K562 (cell line): Measurements from ENCODE around the gene USP48. TPM values are rescaled to one million over a fixed set of nuclear protein-coding genes. Genes with fewer than 3 reads are reported as not detected.

Source experiments
- ATF1 ChIP-seq, 2 experiments: fragments of 450-650 bp in 1 of 2; IDR thresholded peaks; 2 replicates each; pipeline ENCODE4 v1.6.1; 2016; ENCODE audit warnings: missing compliant biosample characterization in 1 of 2, missing genetic modification characterization in 1 of 2
- BRF1 ChIP-seq: IDR thresholded peaks from 3 replicates; pipeline ENCODE4 v1.6.1; 2011; ENCODE audit warnings: borderline replicate concordance, mild to moderate bottlenecking; ENCODE audit not compliant: insufficient read length; ENCODE audit errors: extremely low read depth
- CBFA2T2 ChIP-seq: fragments of 450-650 bp; conservative IDR thresholded peaks from 2 replicates; pipeline ENCODE4 v1.6.1; 2017; ENCODE audit warnings: mild to moderate bottlenecking
- CBFA2T3 ChIP-seq: fragments of 450-650 bp; IDR thresholded peaks from 2 replicates; pipeline ENCODE4 v1.6.1; 2017
- CEBPB ChIP-seq: fragments of 450-650 bp; IDR thresholded peaks from 2 replicates; pipeline ENCODE4 v1.6.1; 2016; ENCODE audit warnings: missing genetic modification characterization, missing compliant biosample characterization
- CLOCK ChIP-seq: fragments of 250-450 bp; sonication (Bioruptor Pico); IDR thresholded peaks from 2 replicates; pipeline ENCODE4 v1.4.0; 2020; ENCODE audit warnings: mild to moderate bottlenecking, moderate library complexity, borderline replicate concordance
- LEF1 ChIP-seq: fragments of 450-650 bp; IDR thresholded peaks from 2 replicates; pipeline ENCODE4 v1.6.1; 2016; ENCODE audit warnings: mild to moderate bottlenecking
- MEF2D ChIP-seq: conservative IDR thresholded peaks from 2 replicates; pipeline ENCODE4 v1.6.1; 2016; ENCODE audit warnings: low read depth, missing genetic modification characterization, missing compliant biosample characterization
- MLLT1 ChIP-seq, 2 experiments: fragments of 450-650 bp; IDR thresholded peaks; 2 replicates each; pipeline ENCODE4 v1.6.1; 2016
- NELFE ChIP-seq: IDR thresholded peaks from 2 replicates; pipeline ENCODE4 v1.6.1; 2011; ENCODE audit warnings: mild to moderate bottlenecking; ENCODE audit not compliant: insufficient read depth, insufficient read length
- OTX1 ChIP-seq: fragments of 450-650 bp; formaldehyde crosslinking; IDR thresholded peaks from 2 replicates; pipeline ENCODE4 v1.4.0; 2022; ENCODE audit warnings: mild to moderate bottlenecking
- PKNOX1 ChIP-seq: fragments of 450-650 bp; IDR thresholded peaks from 2 replicates; pipeline ENCODE4 v1.6.1; 2016
- POLR2B ChIP-seq: fragments of 450-650 bp; IDR thresholded peaks from 2 replicates; pipeline ENCODE4 v1.6.1; 2018; ENCODE audit warnings: low read depth; ENCODE audit not compliant: partially characterized antibody
- PPARD ChIP-seq: fragments of 250-450 bp; sonication (Bioruptor Pico); IDR thresholded peaks from 2 replicates; pipeline ENCODE4 v1.8.0; 2022; ENCODE audit warnings: inconsistent platforms, mild to moderate bottlenecking, moderate library complexity
- SMARCA5 ChIP-seq: fragments of 450-650 bp; IDR thresholded peaks from 2 replicates; pipeline ENCODE4 v1.6.1; 2016
- ZNF184 ChIP-seq: sonication (generic); formaldehyde crosslinking; IDR thresholded peaks from 2 replicates; pipeline ENCODE4 v1.5.0; 2020; ENCODE audit warnings: missing genetic modification reagents
- ZNF316 ChIP-seq: fragments of 450-650 bp; IDR thresholded peaks from 2 replicates; pipeline ENCODE4 v1.6.1; 2016
- ZNF655 ChIP-seq: fragments of 250-450 bp; sonication (Bioruptor Pico); IDR thresholded peaks from 2 replicates; pipeline ENCODE4 v1.5.0; 2021
- ZSCAN29 ChIP-seq: fragments of 450-650 bp; IDR thresholded peaks from 2 replicates; pipeline ENCODE4 v1.6.1; 2017
- polyA plus RNA-seq, 8 experiments: library from polyadenylated mRNA; depleted of rRNA in 4 of 8; stranded (reverse) in 5 of 8; unstranded in 3 of 8; fragments of >200 nt; fragmentation: Nextera tagmentation in 2 of 8; fragmentation: Illumina TruSeq in 1 of 8; extraction: Ambion mirVana in 2 of 8; extraction: Trizol in 1 of 8; gene quantifications; 2 replicates each; pipeline versions ENCODE4 v1.2.1 to v1.2.3, GENCODE V29; 2011 to 2014; ENCODE audit warnings: inconsistent platforms in 1 of 8, missing spikeins in 1 of 8
- total RNA-seq, 7 experiments: library from RNA; depleted of rRNA in 6 of 7; stranded (reverse); fragments of >200 nt in 6 of 7; fragmentation: Illumina TruSeq in 2 of 7; extraction: Trizol in 2 of 7; gene quantifications; 2 replicates each; pipeline versions ENCODE4 v1.2.1 to v1.2.3, GENCODE V29; 2011 to 2021; ENCODE audit warnings: low replicate concordance in 1 of 7
- TF ChIP-seq, protein P1 (sequence below): fragments of 450-650 bp; IDR thresholded peaks from 2 replicates; pipeline ENCODE4 v1.6.1; 2017; ENCODE audit warnings: mild to moderate bottlenecking, moderate library complexity
- TF ChIP-seq, protein P2 (sequence below): sonication (generic); formaldehyde crosslinking; IDR thresholded peaks from 2 replicates; pipeline ENCODE4 v1.8.1; 2022; ENCODE audit warnings: missing genetic modification reagents

USP48 gene
- total and polyA plus RNA-seq, 9 of the 15 experiments (the other 6 are each of a cell fraction or from before 2014, with no cell fraction given) = 23.3 to 123 (median 106) TPM

DNA sequence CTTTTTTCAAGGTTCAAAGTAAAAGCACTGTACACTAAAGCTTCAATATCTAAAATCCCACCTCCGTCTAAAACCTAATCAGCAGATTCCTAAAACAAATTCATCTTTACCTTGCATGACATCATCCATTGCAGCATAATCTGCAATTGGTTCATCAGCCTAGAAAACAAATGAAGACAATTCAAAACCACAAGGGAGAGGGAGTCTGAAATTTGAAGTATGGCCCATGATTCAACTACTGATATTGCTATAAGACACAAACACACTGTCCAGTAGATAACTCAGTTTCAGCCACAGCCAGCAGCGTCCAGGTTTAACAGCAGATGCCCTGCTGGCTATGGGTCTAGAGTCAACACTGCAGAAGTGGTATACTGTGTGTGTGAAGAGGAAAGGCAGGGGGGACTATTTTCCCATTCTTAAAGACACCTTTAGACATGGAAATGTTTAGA, 95.8 kb downstream of the USP48 start (continued):
- TF ChIP-seq PKNOX1 (peak; percentile 51), SMARCA5 (no peak), MEF2D (no peak), ZSCAN29 (no peak), PPARD (CRISPR knock-in tag) (no peak), CEBPB (tag) (peak; percentile 85), OTX1 (CRISPR knock-in tag) (no peak), LEF1 (peak; percentile 67), CBFA2T3 (peak; percentile 92), ZNF184 (CRISPR knock-in tag) (no peak), NELFE (no peak), POLR2B (no peak), MLLT1 (IDR thresholded peaks at IDR 0.05) (peak in 1 of 2 experiments; percentile 91; a peak in 2 of 4 replicates), CLOCK (CRISPR knock-in tag) (no peak), ATF1 (CRISPR knock-in tag; IDR thresholded peaks at IDR 0.05) (no peak), ATF1 (tag; IDR thresholded peaks at IDR 0.05) (peak; percentile 41), BRF1 (no peak), CBFA2T2 (peak; percentile 81), ZNF316 (peak; percentile 83), ZNF655 (CRISPR knock-in tag) (no peak)
- TF ChIP-seq, protein P1, sequence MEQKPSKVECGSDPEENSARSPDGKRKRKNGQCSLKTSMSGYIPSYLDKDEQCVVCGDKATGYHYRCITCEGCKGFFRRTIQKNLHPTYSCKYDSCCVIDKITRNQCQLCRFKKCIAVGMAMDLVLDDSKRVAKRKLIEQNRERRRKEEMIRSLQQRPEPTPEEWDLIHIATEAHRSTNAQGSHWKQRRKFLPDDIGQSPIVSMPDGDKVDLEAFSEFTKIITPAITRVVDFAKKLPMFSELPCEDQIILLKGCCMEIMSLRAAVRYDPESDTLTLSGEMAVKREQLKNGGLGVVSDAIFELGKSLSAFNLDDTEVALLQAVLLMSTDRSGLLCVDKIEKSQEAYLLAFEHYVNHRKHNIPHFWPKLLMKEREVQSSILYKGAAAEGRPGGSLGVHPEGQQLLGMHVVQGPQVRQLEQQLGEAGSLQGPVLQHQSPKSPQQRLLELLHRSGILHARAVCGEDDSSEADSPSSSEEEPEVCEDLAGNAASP = no peak
- TF ChIP-seq, protein P2, sequence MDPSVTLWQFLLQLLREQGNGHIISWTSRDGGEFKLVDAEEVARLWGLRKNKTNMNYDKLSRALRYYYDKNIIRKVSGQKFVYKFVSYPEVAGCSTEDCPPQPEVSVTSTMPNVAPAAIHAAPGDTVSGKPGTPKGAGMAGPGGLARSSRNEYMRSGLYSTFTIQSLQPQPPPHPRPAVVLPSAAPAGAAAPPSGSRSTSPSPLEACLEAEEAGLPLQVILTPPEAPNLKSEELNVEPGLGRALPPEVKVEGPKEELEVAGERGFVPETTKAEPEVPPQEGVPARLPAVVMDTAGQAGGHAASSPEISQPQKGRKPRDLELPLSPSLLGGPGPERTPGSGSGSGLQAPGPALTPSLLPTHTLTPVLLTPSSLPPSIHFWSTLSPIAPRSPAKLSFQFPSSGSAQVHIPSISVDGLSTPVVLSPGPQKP = no peak
